Measurements from ENCODE around the gene GPANK1.

DNA sequence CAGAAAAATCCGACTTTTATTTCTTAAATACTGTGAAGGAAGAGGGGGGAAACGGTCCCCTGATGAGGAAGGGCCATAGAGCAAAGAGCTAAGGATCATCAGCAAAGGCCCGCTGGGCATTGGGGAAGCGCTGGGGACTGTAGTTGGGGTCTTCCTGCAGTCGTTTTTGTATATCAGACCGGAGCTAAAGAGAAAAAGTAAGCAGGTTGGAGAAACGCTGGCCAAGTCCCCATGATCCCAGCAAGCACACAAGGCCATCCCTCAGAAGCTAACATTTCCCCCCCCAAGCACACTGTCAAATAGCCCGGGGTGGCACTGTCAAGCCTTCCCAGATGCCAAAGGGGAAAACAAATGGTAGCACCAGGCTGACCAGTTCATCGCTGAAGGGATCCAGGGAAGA, 25.8 kb downstream of the GPANK1 start:
- TF ChIP-seq, protein P1, sequence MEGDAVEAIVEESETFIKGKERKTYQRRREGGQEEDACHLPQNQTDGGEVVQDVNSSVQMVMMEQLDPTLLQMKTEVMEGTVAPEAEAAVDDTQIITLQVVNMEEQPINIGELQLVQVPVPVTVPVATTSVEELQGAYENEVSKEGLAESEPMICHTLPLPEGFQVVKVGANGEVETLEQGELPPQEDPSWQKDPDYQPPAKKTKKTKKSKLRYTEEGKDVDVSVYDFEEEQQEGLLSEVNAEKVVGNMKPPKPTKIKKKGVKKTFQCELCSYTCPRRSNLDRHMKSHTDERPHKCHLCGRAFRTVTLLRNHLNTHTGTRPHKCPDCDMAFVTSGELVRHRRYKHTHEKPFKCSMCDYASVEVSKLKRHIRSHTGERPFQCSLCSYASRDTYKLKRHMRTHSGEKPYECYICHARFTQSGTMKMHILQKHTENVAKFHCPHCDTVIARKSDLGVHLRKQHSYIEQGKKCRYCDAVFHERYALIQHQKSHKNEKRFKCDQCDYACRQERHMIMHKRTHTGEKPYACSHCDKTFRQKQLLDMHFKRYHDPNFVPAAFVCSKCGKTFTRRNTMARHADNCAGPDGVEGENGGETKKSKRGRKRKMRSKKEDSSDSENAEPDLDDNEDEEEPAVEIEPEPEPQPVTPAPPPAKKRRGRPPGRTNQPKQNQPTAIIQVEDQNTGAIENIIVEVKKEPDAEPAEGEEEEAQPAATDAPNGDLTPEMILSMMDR (IDR thresholded peaks at IDR 0.05; ENCODE audit: insufficient read depth, low read length), result no peak
- TF ChIP-seq POLR2AphosphoS5 (IDR thresholded peaks at IDR 0.05; ENCODE audit: low read depth) (no peak), REST (IDR thresholded peaks at IDR 0.05; ENCODE audit: insufficient replicate concordance, low read depth) (no peak), SPI1 (IDR thresholded peaks at IDR 0.05; ENCODE audit: borderline replicate concordance, low read depth) (no peak)

All from HL-60 (cell line).